Astrocyte of the cerebellum (primary cell): Measurements from ENCODE around the gene PCDHA13.

ENCODE experiments used
- DNase-seq: peaks from one replicate; pipeline ENCODE4 v3.0.0-alpha.2; 2011; ENCODE audit warnings: low read depth
- H3K4me3 ChIP-seq: 2 replicates; pipeline ENCODE4 v1.5.1; 2011; ENCODE audit warnings: mild to moderate bottlenecking, low read depth, low read length, moderate library complexity
- in situ Hi-C: cut with HindIII; loops from 2 replicates; pipeline ENCODE4 v1.10.0; 2017; ENCODE audit warnings: low sequenced_read_pairs
- TF ChIP-seq, protein P1 (sequence below): IDR thresholded peaks from 2 replicates; pipeline ENCODE4 v1.5.1; 2012; ENCODE audit warnings: low read length, low read depth, moderate library complexity, mild to moderate bottlenecking; ENCODE audit errors: missing control alignments

The PCDHA13 gene

DNA sequence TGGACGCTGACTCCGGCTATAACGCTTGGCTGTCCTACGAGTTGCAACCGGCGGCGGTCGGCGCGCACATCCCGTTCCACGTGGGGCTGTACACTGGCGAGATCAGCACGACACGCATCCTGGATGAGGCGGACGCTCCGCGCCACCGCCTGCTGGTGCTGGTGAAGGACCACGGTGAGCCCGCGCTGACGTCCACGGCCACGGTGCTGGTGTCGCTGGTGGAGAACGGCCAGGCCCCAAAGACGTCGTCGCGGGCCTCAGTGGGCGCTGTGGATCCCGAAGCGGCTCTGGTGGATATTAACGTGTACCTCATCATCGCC is 4.7 kb upstream of the PCDHA13 start:
- in situ Hi-C loops = no loop called here
- DNase-seq = no peak
- H3K4me3 ChIP-seq = no peak overlapping the region
- TF ChIP-seq, protein P1, sequence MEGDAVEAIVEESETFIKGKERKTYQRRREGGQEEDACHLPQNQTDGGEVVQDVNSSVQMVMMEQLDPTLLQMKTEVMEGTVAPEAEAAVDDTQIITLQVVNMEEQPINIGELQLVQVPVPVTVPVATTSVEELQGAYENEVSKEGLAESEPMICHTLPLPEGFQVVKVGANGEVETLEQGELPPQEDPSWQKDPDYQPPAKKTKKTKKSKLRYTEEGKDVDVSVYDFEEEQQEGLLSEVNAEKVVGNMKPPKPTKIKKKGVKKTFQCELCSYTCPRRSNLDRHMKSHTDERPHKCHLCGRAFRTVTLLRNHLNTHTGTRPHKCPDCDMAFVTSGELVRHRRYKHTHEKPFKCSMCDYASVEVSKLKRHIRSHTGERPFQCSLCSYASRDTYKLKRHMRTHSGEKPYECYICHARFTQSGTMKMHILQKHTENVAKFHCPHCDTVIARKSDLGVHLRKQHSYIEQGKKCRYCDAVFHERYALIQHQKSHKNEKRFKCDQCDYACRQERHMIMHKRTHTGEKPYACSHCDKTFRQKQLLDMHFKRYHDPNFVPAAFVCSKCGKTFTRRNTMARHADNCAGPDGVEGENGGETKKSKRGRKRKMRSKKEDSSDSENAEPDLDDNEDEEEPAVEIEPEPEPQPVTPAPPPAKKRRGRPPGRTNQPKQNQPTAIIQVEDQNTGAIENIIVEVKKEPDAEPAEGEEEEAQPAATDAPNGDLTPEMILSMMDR = no peak

DNA sequence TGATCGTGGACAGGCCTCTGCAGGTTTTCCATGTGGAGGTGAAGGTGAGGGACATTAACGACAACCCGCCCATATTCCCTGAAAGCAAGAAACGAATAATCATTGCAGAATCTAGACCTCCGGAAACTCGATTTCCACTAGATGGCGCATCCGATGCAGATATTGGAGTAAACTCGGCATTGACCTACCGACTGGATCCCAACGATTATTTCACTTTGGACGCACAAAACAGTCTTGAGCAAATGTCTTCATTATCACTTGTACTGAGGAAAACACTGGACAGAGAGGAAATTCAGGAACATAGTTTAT is 621 bp downstream of the PCDHA13 start:
- no peak for DNase-seq
- in situ Hi-C loops = no loop called here
- TF ChIP-seq, protein P1 = no peak
- H3K4me3 ChIP-seq = no peak overlapping the region

DNA sequence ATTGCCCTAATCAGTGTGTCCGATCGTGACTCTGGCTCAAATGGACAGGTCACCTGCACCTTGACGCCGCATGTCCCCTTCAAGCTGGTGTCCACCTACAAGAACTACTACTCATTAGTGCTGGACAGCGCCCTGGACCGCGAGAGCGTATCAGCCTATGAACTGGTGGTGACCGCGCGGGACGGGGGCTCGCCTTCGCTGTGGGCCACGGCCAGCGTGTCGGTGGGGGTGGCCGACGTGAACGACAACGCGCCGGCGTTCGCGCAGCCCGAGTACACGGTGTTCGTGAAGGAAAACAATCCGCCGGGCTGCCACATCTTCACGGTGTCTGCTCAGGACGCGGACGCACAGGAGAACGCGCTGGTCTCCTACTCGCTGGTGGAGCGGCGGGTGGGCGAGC is 1.4 kb downstream of the PCDHA13 start:
- in situ Hi-C loops = no loop called here

DNA sequence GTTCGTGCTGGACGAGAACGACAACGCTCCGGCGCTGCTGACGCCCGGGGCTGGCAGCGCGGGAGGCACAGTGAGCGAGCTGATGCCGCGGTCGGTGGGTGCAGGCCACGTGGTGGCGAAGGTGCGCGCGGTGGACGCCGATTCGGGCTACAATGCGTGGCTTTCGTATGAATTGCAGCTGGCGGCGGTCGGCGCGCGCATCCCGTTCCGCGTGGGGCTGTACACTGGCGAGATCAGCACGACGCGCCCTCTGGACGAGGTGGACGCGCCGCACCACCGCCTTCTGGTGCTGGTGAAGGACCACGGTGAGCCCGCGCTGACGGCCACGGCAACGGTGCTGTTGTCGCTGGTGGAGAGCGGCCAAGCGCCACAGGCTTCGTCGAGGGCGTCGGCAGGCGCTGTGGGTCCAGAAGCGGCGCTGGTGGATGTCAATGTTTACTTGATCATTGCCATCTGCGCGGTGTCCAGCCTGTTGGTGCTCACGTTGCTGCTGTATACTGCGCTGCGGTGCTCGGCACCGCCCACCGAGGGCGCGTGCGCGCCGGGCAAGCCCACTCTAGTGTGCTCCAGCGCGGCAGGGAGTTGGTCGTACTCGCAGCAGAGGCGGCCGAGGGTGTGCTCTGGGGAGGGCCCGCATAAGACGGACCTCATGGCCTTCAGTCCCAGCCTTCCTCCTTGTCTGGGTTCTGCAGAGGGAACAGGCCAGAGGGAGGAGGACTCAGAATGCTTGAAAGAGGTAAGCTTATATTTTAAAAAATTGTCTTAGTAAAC is 2.2 kb downstream of the PCDHA13 start:
- TF ChIP-seq, protein P1 = no peak
- in situ Hi-C loops = no loop called here
- H3K4me3 ChIP-seq = no peak overlapping the region
- no peak for DNase-seq

More for the DNA sequence above, 1.4 kb downstream of the PCDHA13 start:
- H3K4me3 ChIP-seq = no peak overlapping the region
- no peak for DNase-seq
- TF ChIP-seq, protein P1 = no peak

DNA sequence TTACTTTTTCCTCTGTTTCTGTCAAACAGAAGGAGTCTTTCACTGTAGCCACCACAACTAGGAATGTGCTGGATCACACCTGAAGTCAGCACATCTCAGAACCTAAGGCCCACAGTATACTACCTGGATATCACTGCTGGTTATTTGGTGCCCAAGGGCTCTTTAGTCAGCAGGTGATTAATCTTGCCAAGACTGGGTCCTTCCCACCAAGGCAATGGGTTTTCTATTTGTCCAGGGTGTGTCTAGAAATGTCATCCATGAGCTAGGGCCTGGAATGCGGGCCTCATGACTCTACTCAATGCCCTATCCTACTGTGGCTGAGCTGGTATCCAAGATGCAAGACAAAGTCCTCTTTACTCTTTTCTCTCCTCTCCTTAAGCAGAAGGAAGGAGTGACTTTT is 34.4 kb downstream of the PCDHA13 start:
- DNase-seq = no peak
- in situ Hi-C loops = no loop called here
- no peak overlapping the region for H3K4me3 ChIP-seq
- TF ChIP-seq, protein P1 = no peak

DNA sequence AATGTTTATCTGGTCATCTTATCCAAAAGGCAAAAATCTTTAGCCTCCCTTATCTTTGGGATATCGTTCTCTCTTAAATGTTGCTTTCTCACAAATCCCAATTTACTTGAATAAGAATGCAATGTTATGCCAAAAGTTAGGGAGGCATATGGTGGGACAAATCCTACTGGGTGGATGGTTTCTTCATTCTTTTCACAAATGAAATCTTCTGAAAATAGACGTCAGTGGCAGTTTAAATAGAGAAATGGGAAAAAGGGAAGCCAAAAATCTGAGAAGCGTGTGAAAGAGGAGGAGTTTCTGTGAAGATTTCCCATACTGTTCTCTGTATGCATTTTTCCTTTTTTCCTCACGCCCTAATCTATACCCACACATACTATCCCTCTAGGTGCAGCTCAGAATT is 41.7 kb downstream of the PCDHA13 start:
- DNase-seq = no peak
- in situ Hi-C loops = no loop called here
- no peak overlapping the region for H3K4me3 ChIP-seq
- TF ChIP-seq, protein P1 = no peak
